Esophagus squamous epithelium (tissue), 5 donors: Measurements from ENCODE around the gene FAM20C. TPM values are rescaled to one million over a fixed set of nuclear protein-coding genes. Genes with fewer than 3 reads are reported as not detected.

Experiments
- DNase-seq: peaks from one replicate; lab custom pipeline; 2025; lab: John Stamatoyannopoulos, UW
- H3K27ac ChIP-seq, 4 donors: fragments of 200-600 bp; sonication (generic); one replicate each; pipeline ENCODE4 v1.5.1; 2016 to 2019; ENCODE audit warnings: mild to moderate bottlenecking in 1 of 4
- H3K27me3 ChIP-seq, 4 donors: fragments of 200-600 bp; sonication (generic); 1 replicate in 3 of 4; 2 replicates in 1 of 4; pipeline versions ENCODE4 v1.5.1 to v1.6.0; 2017 to 2021; ENCODE audit warnings: antibody characterized with exemption in 1 of 4
- H3K36me3 ChIP-seq, 3 donors: fragments of 200-600 bp; sonication (generic); one replicate each; pipeline ENCODE4 v1.5.1; 2016 to 2019
- H3K4me1 ChIP-seq, 3 donors: fragments of 200-600 bp; sonication (generic); one replicate each; pipeline ENCODE4 v1.5.1; 2017 to 2019
- H3K4me3 ChIP-seq, 4 donors: fragments of 200-600 bp; sonication (generic); 1 replicate in 3 of 4; 2 replicates in 1 of 4; pipeline ENCODE4 v1.5.1; 2016 to 2019; ENCODE audit warnings: mild to moderate bottlenecking in 2 of 4, moderate library complexity in 1 of 4
- H3K9me3 ChIP-seq, 3 donors: fragments of 200-600 bp; sonication (generic); one replicate each; pipeline ENCODE4 v1.5.1; 2016 to 2019
- CTCF ChIP-seq, 6 experiments: fragments of 450-650 bp in 4 of 6; fragments of 200-600 bp in 2 of 6; sonication (generic) in 2 of 6; IDR thresholded peaks; one replicate each; pipeline ENCODE4 v1.5.1; 2016 to 2019; ENCODE audit warnings: antibody characterized with exemption in 6 of 6, mild to moderate bottlenecking in 4 of 6, moderate library complexity in 4 of 6
- POLR2A ChIP-seq, 4 donors: fragments of 450-650 bp; IDR thresholded peaks; one replicate each; pipeline ENCODE4 v1.6.1; 2017; ENCODE audit warnings: antibody characterized with exemption in 4 of 4, mild to moderate bottlenecking in 4 of 4, moderate library complexity in 3 of 4
- WGBS, 2 donors: methylation state at CpG; one replicate each; pipeline ENCODE4 v1.1.5; 2018; 5-methylcytosine and 5-hydroxymethylcytosine counted together
- intact Hi-C: fragments of 100-400 bp; cut with DNase I; formaldehyde crosslinking; loops from one replicate; pipeline ENCODE4 v1.15.0; 2022
- total RNA-seq, 4 donors: library from RNA; depleted of rRNA; stranded (reverse); fragments of >200 nt; gene quantifications; one replicate each; pipeline ENCODE4 v1.1.0, GENCODE V29; 2016
- donor health status: DM: yes; HTN: yes; CAD: no.

Gene FAM20C
- 10 to 100 TPM in 3 of 4 donors, 1 to 10 TPM in 1; 8.5 to 16.0 (median 13.7) TPM for total RNA-seq

- H3K9me3 ChIP-seq, result no peaks in the 10 kb centered on the region
- DNase-seq, result no peak
- TF ChIP-seq POLR2A (IDR thresholded peaks at IDR 0.05), result peak in 3 of 4 donors; percentile 13 to 84 (median 83)
- no peak for TF ChIP-seq CTCF (IDR thresholded peaks at IDR 0.05)
- H3K4me3 ChIP-seq, result peak within 1 kb of the TSS; percentile 55 to 89 (median 65)
- intact Hi-C loops, result no loop called here
- H3K4me1 ChIP-seq, result peaks cover 35 to 59% (median 40%) of the 10 kb centered on the region in 3 donors
- H3K27ac ChIP-seq, result peak within 1 kb of the TSS; percentile 76 to 95 (median 88)
- WGBS, 2 donors, result no CpG with 5 or more reads among the region's 89 CpGs
- H3K27me3 ChIP-seq, result peaks cover 0 to 48% (median 0%) of the 10 kb centered on the region in 4 donors
- peaks cover 8 to 22% (median 11%) of the 10 kb centered on the region in 3 donors for H3K36me3 ChIP-seq
Observed at GRCh38 chr7:191981-192649, at the start of gene FAM20C. Gene FAM20C, plus strand, starts transcription at chr7:192571. Its CDS starts 629 bp downstream, at chr7:193200.

- H3K9me3 ChIP-seq, result no peaks in the 10 kb centered on the region
- 90 to 98% methylated on average over 15 to 22 of the region's 22 CpGs for WGBS, 2 donors
- peak overlapping the region in 3 of 4 donors; percentile 1 to 76 (median 60) for H3K27ac ChIP-seq
- DNase-seq, result no peak
- peaks cover 0 to 21% (median 0%) of the 10 kb centered on the region in 4 donors for H3K27me3 ChIP-seq
- no peak overlapping the region for H3K4me3 ChIP-seq
- H3K4me1 ChIP-seq, result peaks cover 0 to 25% (median 8%) of the 10 kb centered on the region in 3 donors
- TF ChIP-seq CTCF (IDR thresholded peaks at IDR 0.05), result no peak
- no peak for TF ChIP-seq POLR2A (IDR thresholded peaks at IDR 0.05)
- no peaks in the 10 kb centered on the region for H3K36me3 ChIP-seq
- intact Hi-C loops, result no loop called here
Observed at GRCh38 chr7:143145-143751, 49.1 kb upstream of the FAM20C start.

GRCh38 chr7:143811-144453, 48.4 kb upstream of the FAM20C start:
- intact Hi-C loops, result no loop called here
- TF ChIP-seq POLR2A (IDR thresholded peaks at IDR 0.05), result no peak
- TF ChIP-seq CTCF (IDR thresholded peaks at IDR 0.05), result no peak
- no peak overlapping the region for H3K4me3 ChIP-seq
- no peaks in the 10 kb centered on the region for H3K36me3 ChIP-seq
- peaks cover 0 to 18% (median 0%) of the 10 kb centered on the region in 4 donors for H3K27me3 ChIP-seq
- H3K27ac ChIP-seq, result peak overlapping the region in 1 of 4 donors; percentile 13
- peaks cover 0 to 31% (median 8%) of the 10 kb centered on the region in 3 donors for H3K4me1 ChIP-seq
- H3K9me3 ChIP-seq, result no peaks in the 10 kb centered on the region
- no peak for DNase-seq
- WGBS, 2 donors, result 79 to 81% methylated on average over 6 to 9 of the region's 12 CpGs

- Histone ChIP-seq H3K4me1 (peaks cover 0 to 31% (median 8%) of the 10 kb centered on the region in 3 donors), H3K36me3 (no peaks in the 10 kb centered on the region), H3K27ac (no peak overlapping the region), H3K9me3 (no peaks in the 10 kb centered on the region), H3K4me3 (no peak overlapping the region), H3K27me3 (peaks cover 0 to 13% (median 0%) of the 10 kb centered on the region in 4 donors)
- TF ChIP-seq CTCF (IDR thresholded peaks at IDR 0.05) (no peak), POLR2A (IDR thresholded peaks at IDR 0.05) (no peak)
- 86 to 92% methylated on average over 12 to 15 of the region's 15 CpGs for WGBS, 2 donors
- intact Hi-C loops, result no loop called here
- no peak for DNase-seq
Observed at GRCh38 chr7:144454-144826, 47.9 kb upstream of the FAM20C start.
